NOMO-1 treated with DMSO at 0.1 percent for 48 hours (cell line): ENCODE measurements around the gene EIF4G3.
"Not testable (repeated sequence)": the region's sequence is repeated elsewhere in the genome, so short reads cannot be mapped to it uniquely, and the experiment has no call there.

ENCODE experiments used
- DNase-seq: peaks from one replicate; lab custom pipeline; 2025; ENCODE audit not compliant: unreplicated experiment; lab: John Stamatoyannopoulos, UW

Gene EIF4G3

DNA sequence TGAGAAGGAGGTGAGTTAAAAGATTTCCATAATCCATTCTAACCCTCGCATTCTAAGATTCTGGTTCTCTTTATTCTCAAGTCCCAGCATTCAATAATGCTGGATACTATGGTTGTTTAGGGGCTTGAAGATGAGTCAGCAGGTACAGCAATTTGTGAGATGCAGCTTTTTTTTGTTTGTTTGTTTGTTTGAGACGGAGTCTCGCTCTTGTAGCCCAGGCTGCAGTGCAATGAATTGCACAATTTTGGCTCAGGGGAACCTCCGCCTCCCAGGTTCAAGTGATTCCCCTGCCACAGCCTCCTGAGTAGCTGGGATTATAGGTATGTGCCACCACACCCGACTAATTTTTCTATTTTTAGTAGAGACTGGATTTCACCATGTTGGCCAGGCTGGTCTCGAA is 23.3 kb downstream of the EIF4G3 start:
- DNase-seq = no peak

DNA sequence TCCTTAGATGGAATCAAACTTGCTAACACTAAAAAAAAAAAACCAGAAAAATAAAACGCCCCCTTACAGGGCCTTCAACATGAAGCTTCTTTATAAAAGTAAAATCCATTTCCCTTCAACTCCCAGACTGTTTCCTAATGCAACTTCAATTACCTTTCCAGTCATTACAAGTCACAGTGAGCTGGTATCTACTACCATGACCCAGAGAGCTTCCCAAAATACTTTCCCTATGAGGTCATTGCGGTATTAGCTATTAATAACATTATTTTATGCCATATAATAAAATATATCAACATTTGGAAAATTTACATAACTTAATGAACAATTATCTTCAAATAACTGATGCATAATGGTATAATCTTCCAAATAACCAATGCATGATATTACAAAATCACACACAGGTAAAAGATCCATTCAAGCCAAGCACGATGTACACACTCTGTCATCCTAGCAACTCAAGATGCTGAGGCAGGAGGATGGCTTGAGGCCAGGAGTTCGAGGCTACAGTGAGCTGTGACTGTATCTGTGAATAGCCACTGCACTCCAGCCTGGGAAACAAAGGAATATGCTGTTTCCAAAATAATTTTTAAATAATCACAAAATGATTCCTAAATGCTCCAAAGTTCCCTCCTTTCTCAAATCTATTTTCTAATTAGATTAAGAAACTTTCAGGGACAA is 24.1 kb downstream of the EIF4G3 start:
- no peak for DNase-seq

DNA sequence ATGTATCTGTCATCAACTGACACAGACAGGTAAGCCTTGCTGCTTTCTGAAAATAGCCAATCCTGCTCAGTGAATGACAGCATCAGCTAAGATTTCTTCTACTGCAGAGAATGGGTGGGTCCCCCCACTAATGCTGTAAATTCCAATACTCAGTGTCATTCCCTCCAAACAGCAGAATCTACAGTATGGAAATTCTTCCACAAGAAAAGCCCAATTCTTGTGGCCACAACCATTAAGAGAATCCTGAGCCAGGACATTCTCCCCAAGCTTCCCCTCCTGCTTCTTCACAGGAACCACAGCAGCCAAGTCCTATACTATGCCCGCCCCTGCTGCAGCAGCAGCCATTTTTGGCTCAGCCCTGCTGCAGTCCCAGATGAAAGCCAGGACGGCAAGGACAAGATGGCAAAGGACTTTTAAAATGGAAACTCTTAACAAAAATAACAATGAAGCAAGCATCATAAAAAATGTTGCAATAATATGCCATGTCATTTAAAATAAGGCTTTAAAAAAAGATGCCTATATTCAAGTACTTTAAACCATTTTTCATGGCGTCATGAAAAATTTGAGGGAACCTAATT is 26.8 kb downstream of the EIF4G3 start:
- peak; percentile 33 for DNase-seq

DNA sequence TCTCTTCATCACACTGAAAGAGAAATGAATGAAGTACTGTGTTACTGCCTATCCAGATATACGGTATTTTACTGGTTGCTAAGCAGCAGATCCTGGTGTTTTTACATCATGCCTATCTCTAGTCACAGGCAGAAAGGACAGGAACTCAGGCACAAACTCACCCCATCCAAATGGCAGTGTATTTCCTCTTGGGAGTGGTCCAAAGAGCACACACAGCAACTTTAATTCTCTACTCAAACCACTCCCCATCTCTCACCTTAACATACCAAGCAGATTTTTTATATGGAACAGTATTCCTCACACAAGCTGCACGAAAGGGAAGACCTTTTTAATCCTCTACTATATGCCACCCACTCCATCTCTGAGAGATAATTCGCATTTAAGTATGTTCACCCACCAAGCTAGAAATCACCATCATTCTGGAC is 27.3 kb downstream of the EIF4G3 start:
- no peak for DNase-seq

DNA sequence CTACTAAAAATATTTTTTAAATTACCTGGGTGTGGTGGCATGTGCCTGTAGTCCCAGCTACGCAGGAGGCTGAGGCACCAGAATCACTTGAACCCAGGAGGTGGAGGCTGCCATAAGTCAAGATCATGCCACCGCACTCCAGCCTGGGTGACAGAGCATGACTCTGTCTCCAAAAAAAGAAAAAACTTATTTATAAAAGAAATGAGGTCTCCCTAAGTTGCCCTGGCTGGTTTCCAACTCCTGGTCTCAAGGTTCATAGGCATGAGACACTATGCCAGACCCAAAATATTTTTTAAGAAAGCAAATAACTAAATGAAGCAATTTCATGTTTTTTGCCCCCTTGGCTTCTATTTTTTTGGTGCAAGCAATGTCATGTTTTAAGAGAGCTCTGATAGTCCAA is 32.9 kb downstream of the EIF4G3 start:
- no peak for DNase-seq

DNA sequence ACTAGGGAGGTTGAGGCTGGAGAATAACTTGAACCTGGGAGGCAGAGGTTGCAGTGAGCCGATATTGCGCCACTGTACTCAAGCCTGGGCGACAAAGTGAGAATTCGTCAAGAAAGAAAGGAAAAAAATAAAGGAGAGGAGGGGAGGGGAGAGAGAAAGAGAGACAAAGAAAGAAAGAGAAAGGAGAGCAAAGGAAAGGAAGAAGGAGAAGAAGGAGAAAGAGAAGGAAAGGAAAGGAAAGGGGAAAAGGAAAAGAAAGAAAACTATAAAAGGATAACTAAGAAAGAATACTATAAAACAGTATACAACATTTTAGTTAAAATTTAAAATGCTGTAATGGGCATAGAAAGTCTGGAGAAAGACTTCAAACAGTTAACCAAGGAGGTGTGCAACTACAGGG is 33.6 kb downstream of the EIF4G3 start:
- DNase-seq = no peak

DNA sequence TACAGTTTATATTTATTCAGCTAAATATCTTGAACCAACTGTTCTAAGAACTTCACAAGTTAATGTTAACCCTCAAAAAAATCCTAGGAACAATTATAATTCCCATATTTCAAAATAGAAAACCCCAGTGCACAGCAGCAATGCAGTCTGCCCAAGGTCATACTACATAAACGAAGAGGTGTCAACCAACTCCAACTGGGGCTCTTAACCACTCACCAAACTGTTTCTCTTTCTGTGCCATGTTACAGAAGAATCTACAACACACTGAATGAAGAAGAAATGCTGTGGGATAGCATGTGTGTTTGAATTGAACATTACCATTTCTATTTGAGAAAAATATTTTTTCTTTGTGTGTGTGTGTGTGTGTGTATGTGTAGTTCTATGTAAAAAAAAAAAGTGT is 35.7 kb downstream of the EIF4G3 start:
- DNase-seq = no peak

DNA sequence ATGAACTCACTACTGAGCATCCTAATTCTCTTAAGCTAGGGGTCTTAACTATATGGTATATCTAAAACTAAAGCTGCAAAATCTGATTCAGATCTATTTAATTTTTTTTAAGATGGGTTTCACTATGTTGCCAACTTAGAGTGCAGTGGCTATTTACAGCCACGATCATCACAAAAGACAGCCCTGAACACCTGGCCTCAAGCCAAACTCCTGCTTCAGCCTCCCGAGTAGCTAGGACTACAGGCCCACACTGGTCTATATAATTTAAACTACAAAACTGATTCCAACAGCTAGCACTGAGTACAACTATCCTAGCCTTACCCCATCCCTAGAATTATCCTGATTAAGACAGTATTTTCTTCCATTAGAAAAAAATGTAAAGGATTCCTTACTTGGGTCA is 37.1 kb downstream of the EIF4G3 start:
- DNase-seq = no peak

DNA sequence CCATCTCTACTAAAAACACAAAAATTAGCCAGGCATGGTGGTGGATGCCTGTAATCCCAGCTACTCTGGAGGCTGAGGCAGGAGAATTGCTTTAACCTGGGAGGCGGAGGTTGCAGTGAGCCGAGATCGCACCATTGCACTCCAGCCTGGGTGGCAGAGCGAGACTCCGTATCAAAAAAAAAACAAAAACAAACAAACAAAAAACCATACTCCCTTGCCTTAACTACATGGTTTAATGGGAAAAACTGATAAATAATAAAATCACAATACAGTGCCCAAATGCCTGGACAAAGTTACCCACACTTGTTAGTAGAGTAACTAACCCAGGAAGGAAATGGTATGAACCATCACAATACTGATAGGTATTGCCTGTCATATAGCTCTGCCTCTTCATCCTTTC is 40.4 kb downstream of the EIF4G3 start:
- DNase-seq = not testable (repeated sequence)

DNA sequence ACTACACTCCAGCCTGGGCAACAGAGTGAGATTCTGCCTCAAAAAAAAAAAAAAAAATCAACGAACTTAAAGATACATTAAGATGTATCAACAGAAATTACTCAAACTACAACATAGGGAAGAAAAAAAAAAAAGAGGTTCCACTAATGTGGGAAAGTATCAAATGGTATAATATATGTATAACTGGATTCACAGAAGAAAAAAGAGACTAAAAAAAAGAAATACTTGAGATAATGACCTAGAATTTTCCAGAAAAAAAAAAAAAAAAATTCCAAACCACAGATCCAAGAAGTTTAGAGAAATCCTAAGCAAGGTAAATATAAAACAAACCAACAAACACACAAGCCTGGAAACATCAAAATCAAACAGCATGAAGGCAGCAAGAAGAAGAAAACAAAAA is 45.5 kb downstream of the EIF4G3 start:
- DNase-seq = no peak

DNA sequence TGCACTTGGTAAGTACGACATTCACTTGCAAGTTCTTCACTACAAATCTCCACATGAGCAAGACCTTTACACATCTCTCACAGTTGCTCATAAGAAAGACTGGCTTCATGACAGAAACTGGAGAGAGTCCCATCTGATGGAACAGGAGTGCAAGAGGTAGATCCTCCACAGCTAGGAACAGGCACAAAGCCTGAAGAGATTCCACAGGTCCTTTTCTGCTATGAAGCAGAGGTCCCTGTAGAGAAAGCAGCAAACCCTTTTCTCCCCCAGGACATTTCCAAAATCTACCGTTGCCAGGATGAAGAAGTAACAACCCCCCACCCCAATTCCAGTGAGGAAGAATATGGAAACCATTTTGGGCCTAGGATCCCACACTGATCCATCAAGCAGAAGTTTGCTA is 47.3 kb downstream of the EIF4G3 start:
- no peak for DNase-seq

DNA sequence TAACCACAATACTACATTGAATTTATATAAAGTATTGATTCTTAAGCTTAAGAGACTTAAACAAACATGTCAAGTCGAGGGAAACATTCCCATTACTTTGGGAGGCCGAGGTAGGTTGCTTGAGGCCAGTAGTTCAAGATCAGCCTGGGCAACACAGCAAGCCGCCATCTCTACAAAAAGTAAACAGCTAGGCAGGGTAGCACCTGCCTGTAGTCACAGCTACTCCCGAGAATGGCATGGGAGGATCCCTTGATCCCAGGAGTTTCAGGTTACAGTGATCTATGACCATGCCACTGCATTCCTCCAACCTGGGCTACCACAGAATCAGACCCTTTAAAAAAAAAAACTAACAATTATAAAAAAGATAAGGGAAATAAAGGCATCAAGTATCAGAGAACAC is 50.4 kb downstream of the EIF4G3 start:
- DNase-seq = no peak

DNA sequence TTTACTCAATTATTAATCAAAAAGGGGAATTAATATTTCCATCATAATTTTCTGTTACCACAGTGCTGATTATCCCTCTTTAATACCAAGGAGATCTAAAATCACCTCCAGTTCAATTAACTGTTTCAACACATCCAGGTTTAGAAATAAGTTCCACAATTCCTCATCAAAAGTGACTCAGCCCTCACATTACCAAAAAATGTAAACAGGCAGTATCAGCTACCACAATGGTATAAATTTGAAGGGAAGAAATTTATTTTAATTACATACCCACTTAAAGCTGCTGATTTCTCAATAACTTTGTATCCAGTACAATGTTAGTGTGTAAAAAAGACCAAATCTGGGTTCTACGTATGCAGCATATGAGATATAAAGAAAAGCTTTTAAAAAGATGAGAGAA is 51.9 kb downstream of the EIF4G3 start:
- peak; percentile 66 for DNase-seq

DNA sequence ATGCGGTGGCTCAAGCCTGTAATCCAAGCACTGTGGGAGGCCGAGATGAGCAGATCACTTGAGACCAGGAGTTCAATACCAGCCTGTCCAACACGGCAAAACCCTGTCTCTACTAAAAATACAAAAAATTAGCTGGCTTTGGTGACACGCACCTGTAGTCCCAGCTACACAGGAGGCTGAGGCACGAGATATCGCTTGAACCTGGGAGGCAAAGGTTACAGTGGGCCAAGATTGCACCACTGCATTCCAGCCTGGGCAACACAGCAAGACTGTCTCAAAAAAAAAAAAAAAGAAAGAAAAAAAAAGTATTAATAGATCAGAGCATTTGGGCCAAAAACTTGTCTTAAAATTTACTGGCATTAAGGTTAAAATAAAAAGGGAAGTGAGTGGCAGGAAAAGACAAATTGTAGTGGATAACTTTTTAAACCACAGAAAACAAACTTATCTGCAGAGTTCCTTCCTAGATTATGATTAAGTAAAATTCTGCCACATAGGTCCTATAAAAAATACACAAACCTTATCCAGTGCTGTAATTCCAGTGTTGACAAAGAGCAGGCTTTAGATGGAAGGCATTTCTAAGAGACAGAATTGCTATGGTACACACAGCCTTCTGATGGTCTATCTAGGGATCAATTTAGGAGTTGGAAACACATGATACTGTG is 53.3 kb downstream of the EIF4G3 start:
- peak; percentile 74 for DNase-seq

DNA sequence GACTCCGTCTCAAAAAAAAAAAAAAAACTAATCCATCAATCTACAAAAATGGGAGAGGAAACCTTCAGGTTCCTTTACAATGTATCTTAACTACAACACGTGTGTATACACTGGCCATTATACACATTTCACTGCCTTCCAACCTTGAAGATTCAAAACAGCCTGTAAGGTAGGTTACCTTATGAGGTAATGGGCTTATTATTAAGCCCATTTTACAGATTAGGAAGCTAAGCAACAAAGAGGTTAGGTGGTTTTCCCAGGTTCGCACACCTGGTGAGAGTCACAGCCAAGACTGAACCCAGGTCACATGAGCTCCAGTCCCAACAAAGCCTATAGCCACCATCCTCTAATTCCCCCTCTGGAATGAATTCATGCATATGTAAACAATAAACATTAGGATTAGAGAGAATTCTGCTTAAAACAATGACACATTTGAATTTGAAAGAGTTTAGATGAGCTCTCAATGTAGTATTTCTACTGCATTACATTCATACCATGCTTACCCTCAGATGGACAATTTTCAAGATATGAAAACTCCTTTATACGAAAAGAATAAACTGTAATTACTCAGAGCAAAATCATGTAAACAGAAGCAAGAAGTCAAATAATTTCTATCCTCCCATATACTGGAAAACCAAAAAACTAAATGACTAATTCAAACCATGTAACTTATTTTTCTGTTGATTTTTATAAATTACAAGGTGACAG is 54.8 kb downstream of the EIF4G3 start:
- no peak for DNase-seq

DNA sequence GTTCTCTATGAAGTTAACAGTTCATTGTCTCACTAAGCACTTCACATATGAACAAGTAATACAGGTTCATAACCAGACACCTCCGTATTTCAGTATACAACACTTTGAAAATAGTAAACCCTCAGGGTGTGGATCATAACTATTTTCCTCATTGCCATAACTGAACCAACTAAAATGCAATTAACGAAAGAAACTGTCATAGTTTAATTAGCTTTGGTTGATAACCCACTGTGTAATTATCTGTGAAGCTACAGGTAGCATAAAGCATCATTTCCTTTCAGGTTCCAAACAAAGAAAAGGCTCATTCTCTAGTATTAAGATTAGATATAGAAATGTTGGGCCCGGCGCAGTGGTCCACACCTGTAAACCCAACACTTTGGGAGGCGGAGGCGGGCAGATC is 58.5 kb downstream of the EIF4G3 start:
- DNase-seq = no peak

DNA sequence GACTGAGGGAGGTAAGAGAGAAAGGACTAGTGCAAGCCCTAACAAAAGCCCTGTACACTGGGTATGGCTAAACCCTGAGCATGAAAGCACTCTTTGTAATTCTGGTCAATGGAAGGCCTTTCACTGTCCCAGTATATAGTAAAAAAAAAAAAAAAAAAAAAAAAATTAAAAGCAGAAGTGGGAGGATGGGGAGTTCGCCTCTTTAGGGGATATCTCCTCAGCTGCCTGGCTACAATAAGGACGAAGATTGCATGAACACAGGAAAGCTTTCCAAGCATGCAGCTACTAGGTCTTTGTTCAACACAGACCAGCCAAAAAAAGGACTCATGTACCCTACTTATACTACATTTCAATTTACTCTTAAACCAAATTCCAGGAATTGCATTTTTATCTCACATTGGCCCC is 59.1 kb downstream of the EIF4G3 start:
- peak; percentile 55 for DNase-seq

DNA sequence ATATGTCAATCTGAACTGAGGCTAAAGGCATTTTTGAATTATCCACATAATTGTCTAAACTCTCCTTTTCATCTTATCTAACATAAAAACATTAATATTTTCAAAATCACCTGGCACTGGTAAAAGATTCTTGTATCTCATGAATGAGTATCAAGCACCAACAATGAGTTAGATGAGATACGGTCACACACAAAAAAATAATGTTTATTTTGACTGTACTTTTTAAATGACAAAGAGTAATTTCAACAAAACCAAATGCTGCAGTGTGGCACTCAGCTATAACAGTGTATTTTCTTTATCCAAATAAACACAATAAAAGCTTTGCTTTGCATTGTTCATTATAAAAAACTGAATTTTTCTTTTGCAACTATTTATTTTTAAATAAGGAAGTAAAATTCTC is 59.5 kb downstream of the EIF4G3 start:
- no peak for DNase-seq

DNA sequence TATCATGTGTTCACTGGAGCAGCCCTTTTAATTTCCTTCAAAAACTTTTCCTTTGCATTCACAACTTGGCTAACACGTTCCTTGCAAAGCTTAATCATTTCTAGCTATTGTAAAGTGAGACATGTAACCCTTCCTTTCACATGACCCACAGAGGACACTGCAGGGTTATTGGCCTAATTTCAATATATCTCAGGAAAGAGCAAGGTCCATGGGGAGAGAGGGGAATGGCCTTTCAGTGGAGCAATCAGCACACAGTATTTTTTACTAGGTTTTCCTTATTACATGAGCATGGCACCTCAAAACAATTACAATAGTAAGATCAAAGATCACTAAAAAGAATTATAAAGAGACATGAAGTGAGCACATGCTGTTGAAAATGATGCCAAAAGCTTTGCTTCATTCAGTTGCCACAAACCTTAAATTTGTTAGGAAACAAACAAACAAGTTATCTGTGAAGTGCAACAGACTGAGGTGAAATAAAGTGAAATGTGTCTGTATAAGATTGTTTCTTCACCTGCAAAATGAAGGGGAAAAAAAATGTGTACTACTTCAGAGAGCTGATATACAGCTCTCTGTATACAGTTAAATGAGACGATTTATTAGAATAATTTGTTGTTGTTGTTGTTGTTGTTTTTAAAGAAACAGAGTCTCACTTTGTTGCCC is 61.5 kb downstream of the EIF4G3 start:
- no peak for DNase-seq

DNA sequence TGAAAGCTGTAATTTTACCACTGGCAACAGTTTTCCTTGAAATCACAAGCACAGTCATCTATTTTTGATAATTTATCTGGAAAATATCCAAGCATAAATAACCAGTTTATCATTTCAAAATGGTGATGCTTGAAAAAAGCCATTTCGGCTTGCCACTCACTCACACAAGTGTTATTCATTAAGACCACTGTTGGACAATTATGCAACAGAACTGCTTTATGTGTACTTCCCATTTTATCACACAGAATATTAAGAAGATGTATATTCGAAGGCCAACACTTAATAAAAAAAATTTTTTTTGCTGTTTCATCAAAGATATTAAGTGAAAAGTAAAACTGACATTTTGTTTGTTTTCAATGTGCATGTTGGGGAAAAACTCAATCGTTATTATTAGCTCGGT is 62.3 kb downstream of the EIF4G3 start:
- DNase-seq = peak; percentile 11

DNA sequence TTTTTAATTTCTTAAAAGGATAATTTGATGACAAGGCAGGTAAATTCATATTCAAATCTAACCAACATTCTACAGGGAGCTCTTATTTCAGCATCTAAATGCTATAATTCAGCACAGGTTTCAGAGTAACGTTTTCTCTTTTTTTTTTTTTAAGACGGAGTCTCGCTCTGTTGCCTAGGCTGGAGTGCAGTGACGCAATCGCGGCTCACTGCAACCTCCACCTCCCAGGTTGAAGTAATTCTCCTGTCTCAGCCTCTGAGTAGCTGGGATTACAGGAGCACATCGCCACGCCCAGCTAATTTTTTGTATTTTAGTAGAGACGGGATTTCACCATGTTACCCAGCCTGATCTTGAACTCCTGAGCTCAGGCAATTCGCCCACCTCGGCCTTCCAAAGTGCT is 66.5 kb downstream of the EIF4G3 start:
- no peak for DNase-seq

DNA sequence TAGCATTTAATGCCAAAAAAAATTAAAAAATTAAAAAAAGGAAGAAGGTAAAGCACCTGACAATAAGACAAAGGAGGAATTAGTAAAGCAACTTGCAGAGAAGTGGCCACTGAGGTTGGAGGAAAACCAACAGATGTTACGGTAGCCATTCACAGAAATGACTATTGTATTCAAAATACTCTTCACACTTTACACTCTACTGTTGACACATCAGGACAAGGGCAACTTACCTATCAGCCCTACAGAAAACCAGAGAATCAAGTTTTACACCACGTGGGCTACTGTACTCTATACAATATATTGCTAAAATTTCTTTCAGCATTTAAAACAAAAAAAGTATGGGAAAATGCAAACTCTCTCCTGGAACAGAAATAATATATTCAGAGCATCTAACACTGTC is 70.0 kb downstream of the EIF4G3 start:
- no peak for DNase-seq
